Peyer's patch (tissue), 4 donors: ENCODE measurements around the gene PGM1. TPM values are rescaled to one million over a fixed set of nuclear protein-coding genes. Genes with fewer than 3 reads are reported as not detected.

Source experiments
- DNase-seq, 3 donors: peaks; one replicate each; pipeline ENCODE4 v3.0.0-alpha.2; 2017 to 2019
- H3K27ac ChIP-seq, 4 donors: fragments of 200-600 bp; sonication (generic); one replicate each; pipeline ENCODE4 v1.5.1; 2016 to 2019
- H3K27me3 ChIP-seq, 2 donors: fragments of 200-600 bp; sonication (generic); one replicate each; pipeline ENCODE4 v1.5.1; 2019
- H3K36me3 ChIP-seq, 3 donors: fragments of 200-600 bp; sonication (generic); one replicate each; pipeline ENCODE4 v1.5.1; 2016 to 2019
- H3K4me1 ChIP-seq, 4 donors: fragments of 200-600 bp; sonication (generic); one replicate each; pipeline ENCODE4 v1.5.1; 2016 to 2019
- H3K4me3 ChIP-seq, 4 donors: fragments of 200-600 bp; sonication (generic); 1 replicate in 3 of 4; 2 replicates in 1 of 4; pipeline ENCODE4 v1.5.1; 2016 to 2019; ENCODE audit warnings: mild to moderate bottlenecking in 1 of 4
- H3K9me3 ChIP-seq, 4 donors: fragments of 200-600 bp; sonication (generic); one replicate each; pipeline ENCODE4 v1.5.1; 2016 to 2019; ENCODE audit warnings: mild to moderate bottlenecking in 1 of 4
- POLR2A ChIP-seq, 2 donors: fragments of 450-650 bp; IDR thresholded peaks; one replicate each; pipeline ENCODE4 v1.5.1; 2017; ENCODE audit warnings: antibody characterized with exemption in 2 of 2, mild to moderate bottlenecking in 2 of 2, moderate library complexity in 2 of 2
- total RNA-seq, 4 donors: library from RNA; depleted of rRNA; stranded (reverse); fragments of >200 nt; gene quantifications; one replicate each; pipeline ENCODE4 v1.1.0, GENCODE V29; 2016
- TF ChIP-seq, protein P1 (sequence below), 6 experiments: fragments of 450-650 bp in 4 of 6; fragments of 200-600 bp in 2 of 6; sonication (generic) in 1 of 6; IDR thresholded peaks; one replicate each; pipeline ENCODE4 v1.5.1; 2017 to 2019; ENCODE audit warnings: antibody characterized with exemption in 6 of 6, mild to moderate bottlenecking in 3 of 6, moderate library complexity in 1 of 6

PGM1 gene
- total RNA-seq, 4 donors from 2014 or later, result 62.7 to 97.2 (median 75.3) TPM

DNA sequence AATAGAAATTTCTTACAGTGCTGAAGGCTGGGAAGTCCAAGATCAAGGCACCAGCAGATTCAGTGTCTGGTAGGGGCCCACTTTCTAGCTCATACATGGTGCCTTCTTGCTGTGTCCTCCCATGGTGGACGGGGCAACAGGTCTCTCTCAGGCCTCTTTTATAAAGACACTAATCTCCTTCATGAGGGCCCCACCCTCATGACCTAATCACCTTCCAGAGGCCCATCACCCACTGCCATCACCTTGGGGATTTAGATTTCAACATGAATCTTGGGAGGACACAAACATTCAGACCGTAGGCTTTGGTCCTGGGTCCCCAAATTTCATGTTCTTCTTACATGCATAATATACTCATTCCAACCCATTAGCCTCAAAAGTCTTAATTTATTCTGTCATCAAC is 71.5 kb downstream of the PGM1 start:
- Histone ChIP-seq H3K27me3 (no peaks in the 10 kb centered on the region), H3K9me3 (peaks cover 0 to 6% (median 0%) of the 10 kb centered on the region in 4 donors), H3K4me3 (no peak overlapping the region), H3K27ac (no peak overlapping the region), H3K4me1 (no peaks in the 10 kb centered on the region), H3K36me3 (peaks cover 0 to 1% (median 0%) of the 10 kb centered on the region in 3 donors)
- TF ChIP-seq, protein P1, sequence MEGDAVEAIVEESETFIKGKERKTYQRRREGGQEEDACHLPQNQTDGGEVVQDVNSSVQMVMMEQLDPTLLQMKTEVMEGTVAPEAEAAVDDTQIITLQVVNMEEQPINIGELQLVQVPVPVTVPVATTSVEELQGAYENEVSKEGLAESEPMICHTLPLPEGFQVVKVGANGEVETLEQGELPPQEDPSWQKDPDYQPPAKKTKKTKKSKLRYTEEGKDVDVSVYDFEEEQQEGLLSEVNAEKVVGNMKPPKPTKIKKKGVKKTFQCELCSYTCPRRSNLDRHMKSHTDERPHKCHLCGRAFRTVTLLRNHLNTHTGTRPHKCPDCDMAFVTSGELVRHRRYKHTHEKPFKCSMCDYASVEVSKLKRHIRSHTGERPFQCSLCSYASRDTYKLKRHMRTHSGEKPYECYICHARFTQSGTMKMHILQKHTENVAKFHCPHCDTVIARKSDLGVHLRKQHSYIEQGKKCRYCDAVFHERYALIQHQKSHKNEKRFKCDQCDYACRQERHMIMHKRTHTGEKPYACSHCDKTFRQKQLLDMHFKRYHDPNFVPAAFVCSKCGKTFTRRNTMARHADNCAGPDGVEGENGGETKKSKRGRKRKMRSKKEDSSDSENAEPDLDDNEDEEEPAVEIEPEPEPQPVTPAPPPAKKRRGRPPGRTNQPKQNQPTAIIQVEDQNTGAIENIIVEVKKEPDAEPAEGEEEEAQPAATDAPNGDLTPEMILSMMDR (IDR thresholded peaks at IDR 0.05), result no peak
- no peak for TF ChIP-seq POLR2A (IDR thresholded peaks at IDR 0.05)
- no peak for DNase-seq

DNA sequence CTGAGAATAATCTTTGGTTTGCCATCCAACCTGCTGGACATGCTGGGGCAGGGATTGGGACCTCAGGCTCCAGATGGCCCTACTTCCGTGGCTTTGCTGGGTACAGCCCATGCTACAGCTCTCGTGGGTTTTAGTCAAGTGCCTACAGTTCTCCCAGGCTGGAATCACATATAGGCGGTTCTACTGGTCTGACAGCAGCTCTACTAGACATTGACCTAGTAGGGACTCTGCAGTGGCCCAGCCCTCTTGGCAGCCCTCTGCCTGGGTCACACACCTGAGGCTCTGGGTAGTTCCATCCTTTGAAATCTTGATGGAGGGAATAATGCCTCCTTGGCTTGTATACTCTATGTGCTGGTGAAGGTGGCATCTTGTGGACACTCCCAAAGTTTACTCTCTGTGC is 72.2 kb downstream of the PGM1 start:
- H3K4me3 ChIP-seq, result no peak overlapping the region
- no peaks in the 10 kb centered on the region for H3K36me3 ChIP-seq
- no peaks in the 10 kb centered on the region for H3K27me3 ChIP-seq
- no peak for TF ChIP-seq POLR2A (IDR thresholded peaks at IDR 0.05)
- TF ChIP-seq, protein P1 (IDR thresholded peaks at IDR 0.05), result no peak
- no peaks in the 10 kb centered on the region for H3K4me1 ChIP-seq
- peaks cover 0 to 6% (median 0%) of the 10 kb centered on the region in 4 donors for H3K9me3 ChIP-seq
- H3K27ac ChIP-seq, result no peak overlapping the region
- DNase-seq, result no peak

DNA sequence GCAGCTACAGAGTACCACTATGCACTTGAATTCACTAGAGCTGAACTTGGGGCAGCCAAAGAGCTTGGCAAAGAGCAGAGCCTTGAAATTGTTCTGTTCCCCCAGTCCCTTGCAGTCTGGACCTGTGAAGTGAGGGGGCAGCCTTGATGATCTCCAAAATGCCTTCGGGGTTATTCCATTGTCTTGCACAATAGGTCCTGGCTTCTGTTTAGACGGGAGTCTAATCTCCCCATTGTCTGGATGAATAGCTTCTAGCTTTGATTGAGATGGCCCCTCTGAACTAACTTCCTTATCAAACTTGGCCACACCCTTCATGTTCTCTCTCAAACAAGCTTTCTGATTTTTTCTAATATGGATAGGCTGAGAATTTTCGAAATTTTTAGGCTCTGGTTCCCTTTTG is 72.6 kb downstream of the PGM1 start:
- TF ChIP-seq, protein P1 (IDR thresholded peaks at IDR 0.05), result no peak
- TF ChIP-seq POLR2A (IDR thresholded peaks at IDR 0.05), result no peak
- H3K27ac ChIP-seq, result no peak overlapping the region
- H3K4me3 ChIP-seq, result no peak overlapping the region
- no peaks in the 10 kb centered on the region for H3K36me3 ChIP-seq
- no peaks in the 10 kb centered on the region for H3K4me1 ChIP-seq
- no peak for DNase-seq
- peaks cover 0 to 6% (median 0%) of the 10 kb centered on the region in 4 donors for H3K9me3 ChIP-seq
- H3K27me3 ChIP-seq, result no peaks in the 10 kb centered on the region

- Histone ChIP-seq H3K9me3 (peaks cover 0 to 6% (median 0%) of the 10 kb centered on the region in 4 donors), H3K4me1 (no peaks in the 10 kb centered on the region), H3K36me3 (no peaks in the 10 kb centered on the region), H3K4me3 (no peak overlapping the region), H3K27me3 (no peaks in the 10 kb centered on the region), H3K27ac (no peak overlapping the region)
- TF ChIP-seq POLR2A (IDR thresholded peaks at IDR 0.05), result no peak
- TF ChIP-seq, protein P1 (IDR thresholded peaks at IDR 0.05), result no peak
- DNase-seq, result no peak
Measured at GRCh38 chr1:63668298-63668697, 75.1 kb downstream of the PGM1 start.

DNA sequence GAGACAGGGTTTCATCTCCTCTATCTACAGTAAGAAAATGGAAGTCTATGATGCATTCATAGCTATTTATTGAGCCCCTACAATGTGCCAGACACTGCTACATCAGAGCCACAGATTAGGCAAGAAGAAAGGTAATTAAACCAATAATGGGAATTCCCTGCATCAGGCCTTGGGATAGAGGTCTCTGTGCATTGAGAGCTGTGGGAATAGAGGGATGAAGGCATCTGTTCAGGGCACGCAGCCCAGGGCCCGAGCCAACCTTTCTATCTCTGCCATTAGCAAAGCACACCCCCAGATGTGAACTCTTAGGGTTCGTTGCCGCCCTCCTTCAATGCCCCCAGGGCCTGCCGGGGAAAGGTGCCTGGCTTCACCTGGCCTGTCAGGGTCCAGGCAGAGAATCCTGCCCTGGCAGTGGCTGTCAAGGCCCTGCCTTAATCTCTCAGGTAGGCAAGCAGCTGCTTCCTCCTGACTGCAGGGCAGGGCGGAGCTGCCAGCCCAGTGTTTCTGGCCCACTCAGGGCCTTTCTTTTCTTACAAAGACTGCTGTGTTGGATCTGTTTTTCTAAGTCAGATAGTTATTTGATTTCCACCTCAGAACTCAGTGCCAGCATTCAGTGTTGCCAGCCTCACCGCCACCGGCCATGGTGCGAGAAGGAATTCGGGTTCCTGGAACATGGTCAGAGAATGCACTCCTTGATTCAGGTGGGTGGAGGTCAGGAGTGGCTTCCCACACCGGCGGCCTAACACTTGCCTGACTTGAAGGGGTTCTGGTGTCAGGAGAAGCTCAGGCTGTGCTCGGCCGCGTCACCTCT is 76.1 kb downstream of the PGM1 start:
- H3K9me3 ChIP-seq, result peaks cover 0 to 4% (median 0%) of the 10 kb centered on the region in 4 donors
- H3K4me1 ChIP-seq, result no peaks in the 10 kb centered on the region
- no peak for DNase-seq
- no peak overlapping the region for H3K27ac ChIP-seq
- H3K4me3 ChIP-seq, result no peak overlapping the region
- no peaks in the 10 kb centered on the region for H3K27me3 ChIP-seq
- TF ChIP-seq, protein P1 (IDR thresholded peaks at IDR 0.05), result no peak
- no peak for TF ChIP-seq POLR2A (IDR thresholded peaks at IDR 0.05)
- H3K36me3 ChIP-seq, result no peaks in the 10 kb centered on the region
